ENCODE data around the gene JMJD1C.

- TF ChIP-seq POLR2A (IDR thresholded peaks at IDR 0.05) (no peak), CTCF (IDR thresholded peaks at IDR 0.05) (no peak)
Measured at GRCh38 chr10:63429281-63429680, 36.5 kb downstream of the JMJD1C start.
